Anterior cingulate cortex (tissue), 58 donors: ENCODE results near the gene EXOC6.

Source experiments
- DNase-seq, 58 donors: peaks; one replicate each; lab custom pipeline; 2025; lab: John Stamatoyannopoulos, UW

Gene EXOC6, protein sequence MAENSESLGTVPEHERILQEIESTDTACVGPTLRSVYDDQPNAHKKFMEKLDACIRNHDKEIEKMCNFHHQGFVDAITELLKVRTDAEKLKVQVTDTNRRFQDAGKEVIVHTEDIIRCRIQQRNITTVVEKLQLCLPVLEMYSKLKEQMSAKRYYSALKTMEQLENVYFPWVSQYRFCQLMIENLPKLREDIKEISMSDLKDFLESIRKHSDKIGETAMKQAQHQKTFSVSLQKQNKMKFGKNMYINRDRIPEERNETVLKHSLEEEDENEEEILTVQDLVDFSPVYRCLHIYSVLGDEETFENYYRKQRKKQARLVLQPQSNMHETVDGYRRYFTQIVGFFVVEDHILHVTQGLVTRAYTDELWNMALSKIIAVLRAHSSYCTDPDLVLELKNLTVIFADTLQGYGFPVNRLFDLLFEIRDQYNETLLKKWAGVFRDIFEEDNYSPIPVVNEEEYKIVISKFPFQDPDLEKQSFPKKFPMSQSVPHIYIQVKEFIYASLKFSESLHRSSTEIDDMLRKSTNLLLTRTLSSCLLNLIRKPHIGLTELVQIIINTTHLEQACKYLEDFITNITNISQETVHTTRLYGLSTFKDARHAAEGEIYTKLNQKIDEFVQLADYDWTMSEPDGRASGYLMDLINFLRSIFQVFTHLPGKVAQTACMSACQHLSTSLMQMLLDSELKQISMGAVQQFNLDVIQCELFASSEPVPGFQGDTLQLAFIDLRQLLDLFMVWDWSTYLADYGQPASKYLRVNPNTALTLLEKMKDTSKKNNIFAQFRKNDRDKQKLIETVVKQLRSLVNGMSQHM

DNA sequence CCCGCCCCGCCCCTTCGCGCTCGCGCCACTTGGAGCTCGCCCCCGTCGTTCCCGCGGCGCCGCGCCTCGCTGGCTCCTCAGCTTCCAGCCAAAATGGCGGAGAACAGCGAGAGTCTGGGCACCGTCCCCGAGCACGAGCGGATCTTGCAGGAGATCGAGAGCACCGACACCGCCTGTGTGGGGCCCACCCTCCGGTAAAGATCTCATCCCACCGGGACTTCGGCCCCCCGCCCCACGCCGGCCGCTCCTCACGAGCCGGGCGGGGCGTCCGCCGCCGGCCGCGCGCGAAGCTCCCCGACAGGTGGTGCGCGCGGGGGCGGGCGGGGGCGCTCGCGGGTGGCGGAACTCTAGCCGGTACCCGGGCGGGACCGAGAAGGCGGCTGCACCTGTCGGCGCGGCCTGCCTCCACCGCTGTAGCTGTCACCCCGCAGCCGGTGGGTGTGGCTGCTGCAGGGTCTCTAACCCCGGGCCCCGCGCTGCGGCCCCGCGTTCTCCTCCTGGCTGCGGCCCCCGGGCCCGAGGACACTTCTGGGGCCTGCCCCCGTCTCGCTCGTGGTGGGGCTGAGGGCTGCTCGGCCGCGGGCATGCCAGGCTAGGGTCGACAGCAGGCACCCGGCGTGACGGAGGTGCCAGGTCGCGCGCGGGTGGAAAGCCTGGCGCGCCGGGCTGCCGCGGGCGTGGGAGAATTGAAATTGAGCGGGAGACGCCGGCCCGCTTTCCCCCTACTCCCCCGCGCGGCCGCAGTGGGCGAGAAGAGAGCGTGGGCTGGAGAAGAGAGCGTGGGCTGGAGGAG, at the start of gene EXOC6:
TSS of gene EXOC6 (plus strand) at position 80 of the 793 bp plus-strand sequence. CDS start at position 94, 14 bp downstream.
- DNase-seq = peak in 57 of 58 donors; percentile 23 to 87 (median 72)

DNA sequence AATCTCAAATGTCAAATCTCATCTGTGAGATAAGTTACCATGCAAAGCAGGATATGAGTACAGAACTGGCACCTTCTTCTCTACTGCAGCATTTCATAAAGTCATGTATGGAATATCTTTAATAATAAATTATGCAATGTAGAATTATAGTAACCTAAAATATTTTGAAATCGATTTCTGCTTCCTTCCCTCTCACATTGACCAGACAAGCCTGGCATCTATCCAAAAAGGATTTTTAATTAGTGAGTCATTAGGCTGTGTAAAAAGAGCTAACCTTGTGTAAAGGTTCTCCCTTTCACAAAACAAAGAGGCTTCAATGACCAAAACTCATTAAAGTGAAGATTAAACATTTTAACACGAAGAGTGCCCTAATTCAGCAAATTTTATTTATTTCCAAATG, 48.8 kb upstream of the EXOC6 start:
- DNase-seq = no peak

GRCh38 chr10:92800134-92800733, 48.1 kb upstream of the EXOC6 start:
- DNase-seq = no peak

DNA sequence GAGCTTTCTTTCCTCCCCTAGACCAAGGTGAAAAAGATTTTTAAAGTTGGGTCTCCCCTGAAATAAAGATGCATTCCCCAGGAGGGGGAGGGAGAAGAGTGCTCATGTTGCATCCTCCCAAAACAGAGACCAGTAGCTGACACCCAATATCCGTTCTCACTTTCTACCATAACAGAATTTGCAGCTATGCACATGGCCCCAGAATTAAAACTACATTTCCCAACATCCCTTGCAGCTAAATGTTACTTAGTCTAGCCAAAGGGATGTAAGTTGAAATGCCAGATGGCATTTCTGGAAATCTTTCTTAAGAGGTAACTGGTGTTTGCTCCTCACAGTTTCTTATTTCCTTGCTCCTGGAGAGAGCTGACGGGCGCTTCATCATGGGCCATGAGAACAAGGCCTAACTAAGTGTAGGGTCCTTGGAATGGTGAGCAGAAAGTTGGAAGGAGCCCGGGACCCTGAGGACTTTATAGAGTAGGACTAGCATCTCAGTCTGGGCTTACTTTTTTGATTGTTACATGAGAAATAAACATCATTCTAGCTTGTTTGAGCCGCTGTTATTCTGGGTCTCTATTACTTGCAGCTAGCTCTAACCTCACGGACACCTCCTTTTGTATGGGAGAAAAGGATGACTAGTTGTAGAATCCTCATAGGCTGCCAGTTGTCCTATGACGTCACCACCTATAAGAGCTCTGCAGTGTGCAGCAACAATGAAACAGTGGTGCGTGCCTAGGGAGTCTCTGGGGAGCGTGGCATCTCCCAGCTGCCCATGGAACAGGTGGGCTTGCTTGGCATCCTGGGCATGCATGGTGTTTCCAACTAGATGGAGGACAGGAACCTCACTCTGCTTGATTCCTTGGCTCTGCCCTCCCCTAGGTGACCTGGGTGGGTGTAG, 46.1 kb upstream of the EXOC6 start:
- no peak for DNase-seq

DNA sequence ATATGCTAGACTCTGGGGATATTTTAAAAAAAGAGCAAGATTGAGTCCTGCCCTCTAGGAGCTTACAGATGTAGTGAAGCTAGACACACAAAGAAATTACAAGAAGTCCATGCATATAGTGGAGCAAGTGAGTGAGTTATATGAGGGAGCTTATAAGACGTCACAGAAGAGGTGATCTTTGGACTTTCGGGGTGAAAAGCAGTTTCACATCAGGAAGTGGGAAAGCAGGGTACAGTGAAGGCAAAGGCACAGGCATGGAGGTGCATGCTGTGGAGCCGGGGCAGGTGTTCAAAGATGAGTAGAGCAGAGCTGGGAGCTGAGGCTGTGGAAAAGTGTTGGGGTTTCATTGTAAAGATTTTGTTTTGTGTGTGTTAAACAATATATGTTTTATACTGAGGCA, 38.5 kb upstream of the EXOC6 start:
- no peak for DNase-seq

- DNase-seq = no peak
Measured at GRCh38 chr10:92810934-92811532, 37.3 kb upstream of the EXOC6 start.

- DNase-seq = no peak
Measured at GRCh38 chr10:92811986-92812385, 36.3 kb upstream of the EXOC6 start.

- no peak for DNase-seq
Measured at GRCh38 chr10:92813979-92814378, 34.3 kb upstream of the EXOC6 start.

- DNase-seq = no peak
Measured at GRCh38 chr10:92814790-92815189, 33.5 kb upstream of the EXOC6 start.

GRCh38 chr10:92816091-92816531, 32.2 kb upstream of the EXOC6 start:
- DNase-seq = no peak

GRCh38 chr10:92822060-92822634, 26.2 kb upstream of the EXOC6 start:
- no peak for DNase-seq

DNA sequence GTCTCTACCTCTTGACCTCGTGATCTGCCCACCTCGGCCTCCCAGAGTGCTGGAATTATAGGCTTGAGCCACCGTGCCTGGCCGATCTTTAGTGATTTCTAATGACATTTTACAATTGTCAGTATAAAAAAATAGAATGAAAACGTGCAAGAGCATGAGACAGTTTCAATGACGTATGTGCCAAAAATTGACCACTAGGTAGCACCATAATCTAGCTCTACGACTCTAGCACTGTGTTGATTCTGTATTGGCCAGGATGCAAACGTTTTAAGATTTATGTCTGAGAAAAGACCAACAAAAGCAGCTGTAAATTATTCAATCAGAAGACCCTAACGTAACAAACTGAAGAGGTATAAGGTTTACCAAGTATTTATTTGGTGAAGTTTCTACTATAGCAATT, 25.4 kb upstream of the EXOC6 start:
- DNase-seq = no peak

- DNase-seq = no peak
Measured at GRCh38 chr10:92826061-92826460, 22.3 kb upstream of the EXOC6 start.

GRCh38 chr10:92826504-92826903, 21.8 kb upstream of the EXOC6 start:
- no peak for DNase-seq

DNA sequence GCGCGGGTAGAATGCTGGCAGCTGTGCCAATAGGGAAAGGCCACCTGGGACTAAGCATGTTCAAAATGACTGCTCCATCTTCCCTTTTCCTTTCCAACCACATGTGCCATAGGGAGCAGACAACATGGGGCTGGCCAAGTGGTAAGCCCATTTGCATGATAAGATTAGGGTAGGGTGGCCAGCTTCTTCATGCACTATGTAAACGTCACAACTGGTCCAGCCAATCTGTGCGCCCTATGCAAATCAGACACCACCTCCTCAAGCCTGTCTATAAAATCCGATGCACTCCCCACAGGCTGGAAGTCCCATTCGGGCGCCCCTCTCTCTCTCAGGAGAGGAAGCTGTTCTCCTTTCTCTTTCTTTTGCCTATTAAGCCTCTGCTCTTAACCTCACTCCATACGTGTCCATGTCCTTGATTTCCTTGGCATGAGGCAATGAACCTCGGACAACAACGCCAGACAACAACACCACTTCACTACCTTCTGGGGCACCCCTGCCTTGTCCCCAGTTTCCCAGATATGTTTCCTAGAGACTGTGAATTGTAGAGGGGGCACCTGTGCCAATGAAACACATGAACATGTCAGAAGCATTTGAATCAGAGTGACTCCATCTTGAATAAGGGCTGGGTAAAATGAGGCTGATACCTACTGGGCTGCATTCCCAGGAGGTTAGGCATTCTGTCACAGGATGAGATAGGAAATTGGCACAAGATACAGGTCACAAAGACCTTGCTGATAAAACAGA, 19.1 kb upstream of the EXOC6 start:
- DNase-seq = no peak

DNA sequence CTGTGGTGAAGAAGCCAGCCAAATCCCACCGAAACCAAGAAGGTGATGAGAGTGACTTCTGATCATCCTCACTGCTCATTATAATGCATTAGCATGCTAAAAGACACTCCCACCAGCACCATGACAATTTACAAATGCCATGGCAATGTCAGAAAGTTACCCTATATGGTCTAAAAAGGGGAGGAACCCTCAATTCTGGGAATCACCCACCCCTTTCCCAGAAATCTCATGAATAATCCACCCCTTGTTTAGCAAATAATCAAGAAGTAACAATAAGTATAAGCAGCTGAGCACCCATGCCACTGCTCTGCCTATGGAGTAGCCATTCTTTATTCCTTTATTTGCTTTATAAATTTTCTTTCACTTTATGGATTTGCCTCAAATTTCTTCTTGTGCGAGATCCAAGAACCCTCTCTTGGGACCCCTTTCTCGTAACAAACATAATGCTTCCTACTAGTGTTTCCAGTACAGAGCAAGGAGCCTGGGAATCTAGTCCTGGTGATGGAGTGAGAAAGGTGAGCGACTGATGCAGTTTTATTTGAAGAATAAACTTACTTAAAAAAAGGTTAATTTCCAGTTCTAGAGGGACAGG, 18.4 kb upstream of the EXOC6 start:
- DNase-seq = no peak
